ENCODE measurements around the gene RPAP3. TPM values are rescaled to one million over a fixed set of nuclear protein-coding genes. Genes with fewer than 3 reads are reported as not detected.

Gene RPAP3
- total and polyA plus RNA-seq, 2 experiments from 2014 or later, result 31.4 to 69.9 TPM

DNA sequence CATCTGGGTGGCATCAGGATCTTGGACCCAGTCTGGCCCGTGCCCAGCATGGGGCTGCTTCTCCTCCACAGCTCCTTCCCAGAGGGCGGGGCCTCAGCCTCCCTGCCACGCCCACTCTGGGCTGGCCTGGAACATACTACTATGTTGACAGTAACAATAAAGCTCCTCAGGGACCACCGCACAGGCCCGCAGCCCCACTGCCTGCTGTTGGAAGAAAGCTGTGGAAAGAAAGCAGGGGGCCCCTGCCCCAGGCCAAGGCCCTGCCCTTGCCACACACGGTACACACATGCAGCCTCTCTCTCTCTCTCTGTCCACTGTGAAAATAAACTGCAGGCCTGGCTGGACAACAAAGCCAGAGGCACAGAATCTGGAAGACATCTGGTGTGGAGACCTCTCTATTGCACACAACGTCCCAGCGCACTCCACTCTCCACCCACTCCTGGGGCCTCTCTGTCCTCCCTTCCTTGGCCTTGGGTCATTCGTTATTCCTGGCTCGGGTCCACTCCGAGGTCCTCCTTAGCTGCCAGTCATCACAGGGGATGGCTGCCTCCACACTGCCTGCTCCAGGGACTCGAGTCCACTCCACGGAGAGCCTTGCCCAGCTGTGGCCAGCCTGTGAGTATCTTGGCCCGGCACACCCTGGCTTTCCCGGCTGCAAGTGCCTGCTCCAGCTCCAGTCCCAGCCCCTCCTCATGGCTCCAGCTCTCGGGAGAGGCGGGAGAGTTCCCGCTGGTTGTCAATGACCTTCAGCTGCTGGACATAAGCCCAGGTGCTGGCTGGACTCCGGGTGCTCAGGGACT, 31.2 kb upstream of the RPAP3 start:
- H3K4me3 ChIP-seq, result no peak overlapping the region

More for the DNA sequence above, 31.2 kb upstream of the RPAP3 start:
- no peak overlapping the region for H3K27ac ChIP-seq (ENCODE audit: low read depth)
- H3K4me2 ChIP-seq, result no peak overlapping the region
- H3K27me3 ChIP-seq (ENCODE audit: insufficient read depth), result no peaks in the 10 kb centered on the region
- H3K4me3 Mint-ChIP-seq, result no peak overlapping the region
- peaks cover 14% of the 10 kb centered on the region for H3K27me3 Mint-ChIP-seq (ENCODE audit: insufficient read depth, low read depth, poor library complexity)
- H3K4me1 ChIP-seq (ENCODE audit: insufficient read depth), result peaks cover 16% of the 10 kb centered on the region; the same call in 1 of the 2 replicates
- H3K79me2 ChIP-seq (replicated peaks; ENCODE audit: insufficient read depth), result no peaks in the 10 kb centered on the region
- peaks cover 29% of the 10 kb centered on the region for H3K4me1 Mint-ChIP-seq
- no peaks in the 10 kb centered on the region for H3K9me3 Mint-ChIP-seq
- H3F3A ChIP-seq (replicated peaks; ENCODE audit: low read depth), result no peaks in the 10 kb centered on the region
- H2AFZ ChIP-seq, result no peak overlapping the region
- ATAC-seq (no peak), DNase-seq (ENCODE audit: low spot score) (no peak)
- H4K20me1 ChIP-seq (replicated peaks; ENCODE audit: insufficient read depth), result no peaks in the 10 kb centered on the region
- H3K36me3 Mint-ChIP-seq (ENCODE audit: low read depth), result no peaks in the 10 kb centered on the region
- no peaks in the 10 kb centered on the region for H3K9me2 ChIP-seq (ENCODE audit: insufficient read depth)
- TF ChIP-seq NANOG (IDR thresholded peaks at IDR 0.05; ENCODE audit: borderline replicate concordance) (no peak), ZNF331 (CRISPR knock-in tag; IDR thresholded peaks at IDR 0.05; ENCODE audit: low read depth) (no peak), STAT1 (IDR thresholded peaks at IDR 0.05; ENCODE audit: unreplicated experiment) (no peak), EZH2phosphoT487 (IDR thresholded peaks at IDR 0.05; ENCODE audit: unreplicated experiment) (no peak), EZH2 (IDR thresholded peaks at IDR 0.05; ENCODE audit: low read depth, unreplicated experiment) (no peak), POLR2AphosphoS5 (IDR thresholded peaks at IDR 0.05; ENCODE audit: low read depth) (no peak), ZNF114 (CRISPR knock-in tag; IDR thresholded peaks at IDR 0.05) (no peak), JUNB (IDR thresholded peaks at IDR 0.05; ENCODE audit: unreplicated experiment) (no peak), CREB1 (CRISPR knock-in tag; IDR thresholded peaks at IDR 0.05; ENCODE audit: low read depth) (no peak)
- TF ChIP-seq, protein P1, sequence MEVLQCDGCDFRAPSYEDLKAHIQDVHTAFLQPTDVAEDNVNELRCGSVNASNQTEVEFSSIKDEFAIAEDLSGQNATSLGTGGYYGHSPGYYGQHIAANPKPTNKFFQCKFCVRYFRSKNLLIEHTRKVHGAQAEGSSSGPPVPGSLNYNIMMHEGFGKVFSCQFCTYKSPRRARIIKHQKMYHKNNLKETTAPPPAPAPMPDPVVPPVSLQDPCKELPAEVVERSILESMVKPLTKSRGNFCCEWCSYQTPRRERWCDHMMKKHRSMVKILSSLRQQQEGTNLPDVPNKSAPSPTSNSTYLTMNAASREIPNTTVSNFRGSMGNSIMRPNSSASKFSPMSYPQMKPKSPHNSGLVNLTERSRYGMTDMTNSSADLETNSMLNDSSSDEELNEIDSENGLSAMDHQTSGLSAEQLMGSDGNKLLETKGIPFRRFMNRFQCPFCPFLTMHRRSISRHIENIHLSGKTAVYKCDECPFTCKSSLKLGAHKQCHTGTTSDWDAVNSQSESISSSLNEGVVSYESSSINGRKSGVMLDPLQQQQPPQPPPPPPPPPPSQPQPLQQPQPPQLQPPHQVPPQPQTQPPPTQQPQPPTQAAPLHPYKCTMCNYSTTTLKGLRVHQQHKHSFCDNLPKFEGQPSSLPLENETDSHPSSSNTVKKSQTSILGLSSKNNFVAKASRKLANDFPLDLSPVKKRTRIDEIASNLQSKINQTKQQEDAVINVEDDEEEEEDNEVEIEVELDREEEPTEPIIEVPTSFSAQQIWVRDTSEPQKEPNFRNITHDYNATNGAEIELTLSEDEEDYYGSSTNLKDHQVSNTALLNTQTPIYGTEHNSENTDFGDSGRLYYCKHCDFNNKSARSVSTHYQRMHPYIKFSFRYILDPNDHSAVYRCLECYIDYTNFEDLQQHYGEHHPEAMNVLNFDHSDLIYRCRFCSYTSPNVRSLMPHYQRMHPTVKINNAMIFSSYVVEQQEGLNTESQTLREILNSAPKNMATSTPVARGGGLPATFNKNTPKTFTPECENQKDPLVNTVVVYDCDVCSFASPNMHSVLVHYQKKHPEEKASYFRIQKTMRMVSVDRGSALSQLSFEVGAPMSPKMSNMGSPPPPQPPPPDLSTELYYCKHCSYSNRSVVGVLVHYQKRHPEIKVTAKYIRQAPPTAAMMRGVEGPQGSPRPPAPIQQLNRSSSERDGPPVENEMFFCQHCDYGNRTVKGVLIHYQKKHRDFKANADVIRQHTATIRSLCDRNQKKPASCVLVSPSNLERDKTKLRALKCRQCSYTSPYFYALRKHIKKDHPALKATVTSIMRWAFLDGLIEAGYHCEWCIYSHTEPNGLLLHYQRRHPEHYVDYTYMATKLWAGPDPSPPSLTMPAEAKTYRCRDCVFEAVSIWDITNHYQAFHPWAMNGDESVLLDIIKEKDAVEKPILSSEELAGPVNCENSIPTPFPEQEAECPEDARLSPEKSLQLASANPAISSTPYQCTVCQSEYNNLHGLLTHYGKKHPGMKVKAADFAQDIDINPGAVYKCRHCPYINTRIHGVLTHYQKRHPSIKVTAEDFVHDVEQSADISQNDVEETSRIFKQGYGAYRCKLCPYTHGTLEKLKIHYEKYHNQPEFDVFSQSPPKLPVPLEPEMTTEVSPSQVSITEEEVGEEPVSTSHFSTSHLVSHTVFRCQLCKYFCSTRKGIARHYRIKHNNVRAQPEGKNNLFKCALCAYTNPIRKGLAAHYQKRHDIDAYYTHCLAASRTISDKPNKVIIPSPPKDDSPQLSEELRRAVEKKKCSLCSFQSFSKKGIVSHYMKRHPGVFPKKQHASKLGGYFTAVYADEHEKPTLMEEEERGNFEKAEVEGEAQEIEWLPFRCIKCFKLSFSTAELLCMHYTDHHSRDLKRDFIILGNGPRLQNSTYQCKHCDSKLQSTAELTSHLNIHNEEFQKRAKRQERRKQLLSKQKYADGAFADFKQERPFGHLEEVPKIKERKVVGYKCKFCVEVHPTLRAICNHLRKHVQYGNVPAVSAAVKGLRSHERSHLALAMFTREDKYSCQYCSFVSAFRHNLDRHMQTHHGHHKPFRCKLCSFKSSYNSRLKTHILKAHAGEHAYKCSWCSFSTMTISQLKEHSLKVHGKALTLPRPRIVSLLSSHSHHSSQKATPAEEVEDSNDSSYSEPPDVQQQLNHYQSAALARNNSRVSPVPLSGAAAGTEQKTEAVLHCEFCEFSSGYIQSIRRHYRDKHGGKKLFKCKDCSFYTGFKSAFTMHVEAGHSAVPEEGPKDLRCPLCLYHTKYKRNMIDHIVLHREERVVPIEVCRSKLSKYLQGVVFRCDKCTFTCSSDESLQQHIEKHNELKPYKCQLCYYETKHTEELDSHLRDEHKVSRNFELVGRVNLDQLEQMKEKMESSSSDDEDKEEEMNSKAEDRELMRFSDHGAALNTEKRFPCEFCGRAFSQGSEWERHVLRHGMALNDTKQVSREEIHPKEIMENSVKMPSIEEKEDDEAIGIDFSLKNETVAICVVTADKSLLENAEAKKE (CRISPR knock-in tag; IDR thresholded peaks at IDR 0.05), result no peak
- TF ChIP-seq, protein P2, sequence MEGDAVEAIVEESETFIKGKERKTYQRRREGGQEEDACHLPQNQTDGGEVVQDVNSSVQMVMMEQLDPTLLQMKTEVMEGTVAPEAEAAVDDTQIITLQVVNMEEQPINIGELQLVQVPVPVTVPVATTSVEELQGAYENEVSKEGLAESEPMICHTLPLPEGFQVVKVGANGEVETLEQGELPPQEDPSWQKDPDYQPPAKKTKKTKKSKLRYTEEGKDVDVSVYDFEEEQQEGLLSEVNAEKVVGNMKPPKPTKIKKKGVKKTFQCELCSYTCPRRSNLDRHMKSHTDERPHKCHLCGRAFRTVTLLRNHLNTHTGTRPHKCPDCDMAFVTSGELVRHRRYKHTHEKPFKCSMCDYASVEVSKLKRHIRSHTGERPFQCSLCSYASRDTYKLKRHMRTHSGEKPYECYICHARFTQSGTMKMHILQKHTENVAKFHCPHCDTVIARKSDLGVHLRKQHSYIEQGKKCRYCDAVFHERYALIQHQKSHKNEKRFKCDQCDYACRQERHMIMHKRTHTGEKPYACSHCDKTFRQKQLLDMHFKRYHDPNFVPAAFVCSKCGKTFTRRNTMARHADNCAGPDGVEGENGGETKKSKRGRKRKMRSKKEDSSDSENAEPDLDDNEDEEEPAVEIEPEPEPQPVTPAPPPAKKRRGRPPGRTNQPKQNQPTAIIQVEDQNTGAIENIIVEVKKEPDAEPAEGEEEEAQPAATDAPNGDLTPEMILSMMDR (conservative IDR thresholded peaks at IDR 0.05; ENCODE audit: low read depth in 2 of 2), result no peak
- TF ChIP-seq, protein P3, sequence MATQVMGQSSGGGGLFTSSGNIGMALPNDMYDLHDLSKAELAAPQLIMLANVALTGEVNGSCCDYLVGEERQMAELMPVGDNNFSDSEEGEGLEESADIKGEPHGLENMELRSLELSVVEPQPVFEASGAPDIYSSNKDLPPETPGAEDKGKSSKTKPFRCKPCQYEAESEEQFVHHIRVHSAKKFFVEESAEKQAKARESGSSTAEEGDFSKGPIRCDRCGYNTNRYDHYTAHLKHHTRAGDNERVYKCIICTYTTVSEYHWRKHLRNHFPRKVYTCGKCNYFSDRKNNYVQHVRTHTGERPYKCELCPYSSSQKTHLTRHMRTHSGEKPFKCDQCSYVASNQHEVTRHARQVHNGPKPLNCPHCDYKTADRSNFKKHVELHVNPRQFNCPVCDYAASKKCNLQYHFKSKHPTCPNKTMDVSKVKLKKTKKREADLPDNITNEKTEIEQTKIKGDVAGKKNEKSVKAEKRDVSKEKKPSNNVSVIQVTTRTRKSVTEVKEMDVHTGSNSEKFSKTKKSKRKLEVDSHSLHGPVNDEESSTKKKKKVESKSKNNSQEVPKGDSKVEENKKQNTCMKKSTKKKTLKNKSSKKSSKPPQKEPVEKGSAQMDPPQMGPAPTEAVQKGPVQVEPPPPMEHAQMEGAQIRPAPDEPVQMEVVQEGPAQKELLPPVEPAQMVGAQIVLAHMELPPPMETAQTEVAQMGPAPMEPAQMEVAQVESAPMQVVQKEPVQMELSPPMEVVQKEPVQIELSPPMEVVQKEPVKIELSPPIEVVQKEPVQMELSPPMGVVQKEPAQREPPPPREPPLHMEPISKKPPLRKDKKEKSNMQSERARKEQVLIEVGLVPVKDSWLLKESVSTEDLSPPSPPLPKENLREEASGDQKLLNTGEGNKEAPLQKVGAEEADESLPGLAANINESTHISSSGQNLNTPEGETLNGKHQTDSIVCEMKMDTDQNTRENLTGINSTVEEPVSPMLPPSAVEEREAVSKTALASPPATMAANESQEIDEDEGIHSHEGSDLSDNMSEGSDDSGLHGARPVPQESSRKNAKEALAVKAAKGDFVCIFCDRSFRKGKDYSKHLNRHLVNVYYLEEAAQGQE (IDR thresholded peaks at IDR 0.05; ENCODE audit: unreplicated experiment), result no peak
- TF ChIP-seq, protein P4, sequence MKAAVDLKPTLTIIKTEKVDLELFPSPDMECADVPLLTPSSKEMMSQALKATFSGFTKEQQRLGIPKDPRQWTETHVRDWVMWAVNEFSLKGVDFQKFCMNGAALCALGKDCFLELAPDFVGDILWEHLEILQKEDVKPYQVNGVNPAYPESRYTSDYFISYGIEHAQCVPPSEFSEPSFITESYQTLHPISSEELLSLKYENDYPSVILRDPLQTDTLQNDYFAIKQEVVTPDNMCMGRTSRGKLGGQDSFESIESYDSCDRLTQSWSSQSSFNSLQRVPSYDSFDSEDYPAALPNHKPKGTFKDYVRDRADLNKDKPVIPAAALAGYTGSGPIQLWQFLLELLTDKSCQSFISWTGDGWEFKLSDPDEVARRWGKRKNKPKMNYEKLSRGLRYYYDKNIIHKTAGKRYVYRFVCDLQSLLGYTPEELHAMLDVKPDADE (IDR thresholded peaks at IDR 0.05), result no peak
- H3K27ac Mint-ChIP-seq, result no peak overlapping the region
- no peaks in the 10 kb centered on the region for H3K36me3 ChIP-seq (ENCODE audit: insufficient read depth)

Measured in GM23338 (cell line).